IPS-15b (cell line): ENCODE data around the gene GHSR.
A peak's percentile ranks its signal among the peaks of the same experiment; 100 is the strongest.
"Not testable (repeated sequence)": the region's sequence is repeated elsewhere in the genome, so short reads cannot be mapped to it uniquely, and the experiment has no call there.

Experiments used
- H3K27me3 ChIP-seq: one replicate; pipeline ENCODE4 v1.6.1; 2013; ENCODE audit warnings: low read length; ENCODE audit not compliant: control insufficient read depth, insufficient read depth
- H3K36me3 ChIP-seq: one replicate; pipeline ENCODE4 v1.6.1; 2013; ENCODE audit warnings: low read length; ENCODE audit not compliant: control insufficient read depth, insufficient read depth
- H3K4me1 ChIP-seq: one replicate; pipeline ENCODE4 v1.6.1; 2013; ENCODE audit warnings: mild to moderate bottlenecking, low read length; ENCODE audit not compliant: control insufficient read depth, insufficient read depth
- H3K4me3 ChIP-seq: one replicate; pipeline ENCODE4 v1.5.1; 2013; ENCODE audit warnings: low read depth, low read length
- H3K9ac ChIP-seq: one replicate; pipeline ENCODE4 v1.6.1; 2013; ENCODE audit warnings: low read depth, mild to moderate bottlenecking, low read length
- H3K9me3 ChIP-seq: one replicate; pipeline ENCODE4 v1.6.1; 2013; ENCODE audit warnings: mild to moderate bottlenecking, low read length; ENCODE audit not compliant: control insufficient read depth, insufficient read depth

Gene GHSR

GRCh38 chr3:172447611-172448579, at the start of gene GHSR:
Gene GHSR (minus strand): TSS chr3:172448456. CDS start chr3:172448413, 43 bp downstream.
- Histone ChIP-seq H3K27me3 (peaks cover 73% of the 10 kb centered on the region), H3K36me3 (no peaks in the 10 kb centered on the region), H3K4me3 (peak within 1 kb of the TSS; percentile 60), H3K4me1 (no peaks in the 10 kb centered on the region), H3K9me3 (no peaks in the 10 kb centered on the region), H3K9ac (no peak within 1 kb of the TSS)

GRCh38 chr3:172490198-172490669, 42.0 kb upstream of the GHSR start:
- not testable (repeated sequence) for H3K9me3 ChIP-seq, H3K9ac ChIP-seq, H3K4me1 ChIP-seq, H3K36me3 ChIP-seq, H3K4me3 ChIP-seq, H3K27me3 ChIP-seq

GRCh38 chr3:172478116-172478515, 29.9 kb upstream of the GHSR start:
- Histone ChIP-seq H3K27me3 (no peaks in the 10 kb centered on the region), H3K9me3 (no peaks in the 10 kb centered on the region), H3K36me3 (no peaks in the 10 kb centered on the region), H3K4me3 (no peak overlapping the region), H3K4me1 (no peaks in the 10 kb centered on the region), H3K9ac (no peak overlapping the region)

GRCh38 chr3:172476347-172476746, 28.1 kb upstream of the GHSR start:
- Histone ChIP-seq H3K36me3 (no peaks in the 10 kb centered on the region), H3K9me3 (no peaks in the 10 kb centered on the region), H3K4me3 (no peak overlapping the region), H3K9ac (no peak overlapping the region), H3K27me3 (no peaks in the 10 kb centered on the region), H3K4me1 (no peaks in the 10 kb centered on the region)

- no peaks in the 10 kb centered on the region for H3K36me3 ChIP-seq
- no peak overlapping the region for H3K4me3 ChIP-seq
- no peaks in the 10 kb centered on the region for H3K9me3 ChIP-seq
- H3K27me3 ChIP-seq = no peaks in the 10 kb centered on the region
- H3K9ac ChIP-seq = no peak overlapping the region
- no peaks in the 10 kb centered on the region for H3K4me1 ChIP-seq
Observed at GRCh38 chr3:172475703-172476102, 27.4 kb upstream of the GHSR start.

GRCh38 chr3:172471903-172472302, 23.6 kb upstream of the GHSR start:
- no peaks in the 10 kb centered on the region for H3K9me3 ChIP-seq
- H3K4me1 ChIP-seq = no peaks in the 10 kb centered on the region
- H3K36me3 ChIP-seq = no peaks in the 10 kb centered on the region
- H3K4me3 ChIP-seq = no peak overlapping the region
- H3K9ac ChIP-seq = no peak overlapping the region
- H3K27me3 ChIP-seq = no peaks in the 10 kb centered on the region

- no peaks in the 10 kb centered on the region for H3K27me3 ChIP-seq
- H3K4me1 ChIP-seq = no peaks in the 10 kb centered on the region
- H3K9me3 ChIP-seq = no peaks in the 10 kb centered on the region
- H3K9ac ChIP-seq = no peak overlapping the region
- no peaks in the 10 kb centered on the region for H3K36me3 ChIP-seq
- no peak overlapping the region for H3K4me3 ChIP-seq
Observed at GRCh38 chr3:172470588-172470987, 22.3 kb upstream of the GHSR start.

GRCh38 chr3:172467170-172467824, 19.0 kb upstream of the GHSR start:
- H3K4me1 ChIP-seq = no peaks in the 10 kb centered on the region
- H3K27me3 ChIP-seq = no peaks in the 10 kb centered on the region
- H3K9me3 ChIP-seq = no peaks in the 10 kb centered on the region
- no peak overlapping the region for H3K4me3 ChIP-seq
- no peak overlapping the region for H3K9ac ChIP-seq
- H3K36me3 ChIP-seq = no peaks in the 10 kb centered on the region

- no peak overlapping the region for H3K4me3 ChIP-seq
- H3K4me1 ChIP-seq = no peaks in the 10 kb centered on the region
- H3K9ac ChIP-seq = no peak overlapping the region
Observed at GRCh38 chr3:172466553-172467130, 18.4 kb upstream of the GHSR start.

GRCh38 chr3:172465281-172465680, 17.0 kb upstream of the GHSR start:
- Histone ChIP-seq H3K9me3 (no peaks in the 10 kb centered on the region), H3K4me1 (no peaks in the 10 kb centered on the region), H3K9ac (no peak overlapping the region), H3K4me3 (no peak overlapping the region), H3K36me3 (no peaks in the 10 kb centered on the region), H3K27me3 (no peaks in the 10 kb centered on the region)

More at GRCh38 chr3:172466553-172467130, 18.4 kb upstream of the GHSR start:
- no peaks in the 10 kb centered on the region for H3K27me3 ChIP-seq
- no peaks in the 10 kb centered on the region for H3K36me3 ChIP-seq
- no peaks in the 10 kb centered on the region for H3K9me3 ChIP-seq

- Histone ChIP-seq H3K9me3 (no peaks in the 10 kb centered on the region), H3K9ac (no peak overlapping the region), H3K36me3 (no peaks in the 10 kb centered on the region), H3K4me3 (no peak overlapping the region), H3K27me3 (no peaks in the 10 kb centered on the region), H3K4me1 (no peaks in the 10 kb centered on the region)
Observed at GRCh38 chr3:172464306-172464705, 16.1 kb upstream of the GHSR start.
